Natural killer cell (primary cell): Measurements from ENCODE around the gene FRAS1. TPM values are rescaled to one million over a fixed set of nuclear protein-coding genes. Genes with fewer than 3 reads are reported as not detected.

Source experiments
- ATAC-seq, 3 donors: fragments of 150-1000 bp in 2 of 3; fragments of 200-7000 bp in 1 of 3; cut with Tn5 transposase; 1 replicate in 1 of 3; 2 replicates in 2 of 3; pipeline ENCODE4 v1.10.0; 2021; ENCODE audit warnings: mild to moderate bottlenecking in 2 of 3, moderate library complexity in 2 of 3
- DNase-seq, 2 donors: peaks; one replicate each; pipeline versions ENCODE4 v3.0.0 to v3.0.0-alpha.2; 2013 to 2021; ENCODE audit warnings: mixed read lengths in 1 of 2
- H3K27ac ChIP-seq: one replicate; pipeline ENCODE4 v1.5.1; 2013; ENCODE audit warnings: mild to moderate bottlenecking, low read length
- H3K27me3 ChIP-seq: one replicate; pipeline ENCODE4 v1.6.1; 2013; ENCODE audit warnings: low read length; ENCODE audit not compliant: control insufficient read depth, insufficient read depth
- H3K36me3 ChIP-seq: one replicate; pipeline ENCODE4 v1.6.1; 2013; ENCODE audit warnings: low read length; ENCODE audit not compliant: control insufficient read depth, insufficient read depth
- H3K4me1 ChIP-seq: one replicate; pipeline ENCODE4 v1.6.1; 2013; ENCODE audit warnings: low read length; ENCODE audit not compliant: control insufficient read depth, insufficient read depth
- H3K4me3 ChIP-seq: one replicate; pipeline ENCODE4 v1.5.1; 2013; ENCODE audit warnings: low read length
- H3K9me3 ChIP-seq: one replicate; pipeline ENCODE4 v1.6.1; 2013; ENCODE audit warnings: low read length; ENCODE audit not compliant: control insufficient read depth, insufficient read depth
- H3K27ac Mint-ChIP-seq, 2 donors: one replicate each; pipeline ENCODE4 v1.8.0; 2022; ENCODE audit warnings: mild to moderate bottlenecking in 2 of 2, mixed read lengths in 2 of 2, moderate library complexity in 1 of 2
- H3K27me3 Mint-ChIP-seq, 2 donors: one replicate each; pipeline ENCODE4 v1.8.0; 2022; ENCODE audit warnings: low read depth in 2 of 2, mixed read lengths in 2 of 2
- H3K36me3 Mint-ChIP-seq: one replicate; pipeline ENCODE4 v1.8.0; 2022; ENCODE audit warnings: mixed read lengths
- H3K4me1 Mint-ChIP-seq, 2 donors: one replicate each; pipeline ENCODE4 v1.8.0; 2022; ENCODE audit warnings: mixed read lengths in 2 of 2
- H3K4me3 Mint-ChIP-seq: one replicate; pipeline ENCODE4 v1.8.0; 2022; ENCODE audit warnings: mild to moderate bottlenecking, moderate library complexity, mixed read lengths
- H3K9me3 Mint-ChIP-seq, 2 donors: one replicate each; pipeline ENCODE4 v1.8.0; 2022; ENCODE audit warnings: mixed read lengths in 2 of 2
- WGBS: methylation state at CpG from one replicate; pipeline ENCODE4 v1.1.7; 2013; ENCODE audit warnings: missing lambda C conversion rate; ENCODE audit not compliant: insufficient coverage; 5-methylcytosine and 5-hydroxymethylcytosine counted together
- intact Hi-C: fragments of 100-400 bp; cut with micrococcal nuclease; formaldehyde crosslinking; loops from one replicate; pipeline ENCODE4 v1.14.2; 2022
- total RNA-seq, 4 donors: library from RNA; stranded (reverse); fragments of 120-200 nt in 1 of 4; gene quantifications; one replicate each; pipeline versions ENCODE4 v1.2.3 to v1.2.4, GENCODE V29; 2013 to 2022
- TF ChIP-seq, protein P1 (sequence below): fragments of 200-600 bp; IDR thresholded peaks from one replicate; pipeline ENCODE4 v1.8.0; 2022; ENCODE audit warnings: antibody characterized with exemption

Gene FRAS1
- total RNA-seq, 3 donors from 2014 or later (not counting 1 experiment from before 2014, with no cell fraction given): 0.15 to 0.31 TPM; not detected in 1

DNA sequence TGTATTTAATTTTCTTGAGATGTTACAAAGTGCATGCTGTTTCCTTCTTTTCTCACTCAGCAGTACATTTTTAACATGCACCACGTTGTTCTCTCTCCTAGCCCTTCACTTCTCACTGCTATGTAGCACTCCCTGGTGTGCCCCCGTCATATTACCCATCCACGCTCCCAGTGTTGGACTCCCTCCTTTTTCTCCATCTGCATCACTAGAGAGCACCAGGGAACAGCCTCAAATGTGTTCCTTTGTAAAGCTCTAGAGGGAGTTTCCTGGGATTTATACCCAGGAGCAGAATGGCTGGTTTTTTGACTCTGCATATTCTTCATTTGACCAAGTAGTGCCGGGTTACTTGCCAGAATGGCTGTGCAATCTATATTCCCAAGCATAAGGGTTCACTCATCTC, 254.2 kb downstream of the FRAS1 start:
- no peaks in the 10 kb centered on the region for H3K4me1 Mint-ChIP-seq
- Histone ChIP-seq H3K36me3 (no peaks in the 10 kb centered on the region), H3K4me1 (no peaks in the 10 kb centered on the region), H3K27me3 (no peaks in the 10 kb centered on the region), H3K4me3 (no peak overlapping the region), H3K9me3 (no peaks in the 10 kb centered on the region), H3K27ac (no peak overlapping the region)
- H3K4me3 Mint-ChIP-seq: no peak overlapping the region
- intact Hi-C loops: no loop called here
- H3K36me3 Mint-ChIP-seq: no peaks in the 10 kb centered on the region
- DNase-seq: no peak
- TF ChIP-seq, protein P1, sequence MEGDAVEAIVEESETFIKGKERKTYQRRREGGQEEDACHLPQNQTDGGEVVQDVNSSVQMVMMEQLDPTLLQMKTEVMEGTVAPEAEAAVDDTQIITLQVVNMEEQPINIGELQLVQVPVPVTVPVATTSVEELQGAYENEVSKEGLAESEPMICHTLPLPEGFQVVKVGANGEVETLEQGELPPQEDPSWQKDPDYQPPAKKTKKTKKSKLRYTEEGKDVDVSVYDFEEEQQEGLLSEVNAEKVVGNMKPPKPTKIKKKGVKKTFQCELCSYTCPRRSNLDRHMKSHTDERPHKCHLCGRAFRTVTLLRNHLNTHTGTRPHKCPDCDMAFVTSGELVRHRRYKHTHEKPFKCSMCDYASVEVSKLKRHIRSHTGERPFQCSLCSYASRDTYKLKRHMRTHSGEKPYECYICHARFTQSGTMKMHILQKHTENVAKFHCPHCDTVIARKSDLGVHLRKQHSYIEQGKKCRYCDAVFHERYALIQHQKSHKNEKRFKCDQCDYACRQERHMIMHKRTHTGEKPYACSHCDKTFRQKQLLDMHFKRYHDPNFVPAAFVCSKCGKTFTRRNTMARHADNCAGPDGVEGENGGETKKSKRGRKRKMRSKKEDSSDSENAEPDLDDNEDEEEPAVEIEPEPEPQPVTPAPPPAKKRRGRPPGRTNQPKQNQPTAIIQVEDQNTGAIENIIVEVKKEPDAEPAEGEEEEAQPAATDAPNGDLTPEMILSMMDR: no peak
- peaks cover 6 to 11% of the 10 kb centered on the region in 2 donors for H3K27me3 Mint-ChIP-seq
- no peak for ATAC-seq
- H3K27ac Mint-ChIP-seq: no peak overlapping the region
- WGBS: 69% methylated on average over 4 of the region's 4 CpGs
- H3K9me3 Mint-ChIP-seq: peaks cover 0 to 2% of the 10 kb centered on the region in 2 donors

DNA sequence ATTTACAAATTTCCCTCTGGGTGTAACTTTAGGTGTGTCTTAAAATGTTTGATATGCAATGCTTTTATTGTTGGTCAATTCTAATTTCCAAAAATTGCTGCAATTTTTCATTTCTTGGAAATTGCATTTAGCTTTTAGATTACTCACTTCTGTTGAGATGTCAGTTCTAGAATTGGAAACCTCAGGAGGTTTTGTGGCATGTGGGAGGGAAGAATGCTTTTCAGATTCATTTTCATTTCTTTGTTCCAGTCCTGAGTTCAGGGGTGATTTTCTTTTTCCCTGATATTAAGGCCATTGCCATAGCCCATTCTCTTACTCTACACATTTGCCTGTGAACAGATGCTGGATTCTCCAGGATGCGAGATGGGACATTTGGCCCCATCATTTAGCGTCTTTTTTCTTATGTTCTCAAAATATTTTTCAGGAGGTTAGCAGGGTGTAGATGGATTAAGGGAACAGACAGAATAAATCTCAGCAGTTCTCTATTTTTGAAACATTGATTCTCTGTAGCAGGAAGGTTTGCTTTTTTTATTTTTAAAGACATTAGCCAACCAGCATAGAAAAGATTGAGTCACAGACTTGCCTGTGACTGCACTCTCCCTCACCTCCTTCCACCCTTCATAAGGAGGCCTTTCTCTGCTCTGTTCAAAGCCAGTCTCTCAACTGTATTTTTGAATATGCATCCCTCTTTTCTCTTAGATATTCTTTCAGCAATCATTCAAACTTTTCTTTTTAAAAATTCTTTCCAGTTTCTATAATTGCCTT, 256.0 kb downstream of the FRAS1 start:
- Mint-ChIP-seq H3K36me3 (no peaks in the 10 kb centered on the region), H3K27me3 (peaks cover 6 to 11% of the 10 kb centered on the region in 2 donors), H3K27ac (no peak overlapping the region), H3K9me3 (peaks cover 0 to 2% of the 10 kb centered on the region in 2 donors), H3K4me3 (no peak overlapping the region), H3K4me1 (no peaks in the 10 kb centered on the region)
- TF ChIP-seq, protein P1: no peak
- ATAC-seq (no peak), DNase-seq (no peak)
- Histone ChIP-seq H3K9me3 (no peaks in the 10 kb centered on the region), H3K27ac (no peak overlapping the region), H3K4me1 (no peaks in the 10 kb centered on the region), H3K27me3 (no peaks in the 10 kb centered on the region), H3K4me3 (no peak overlapping the region), H3K36me3 (no peaks in the 10 kb centered on the region)
- intact Hi-C loops: no loop called here
- 94% methylated on average over 2 of the region's 2 CpGs for WGBS

DNA sequence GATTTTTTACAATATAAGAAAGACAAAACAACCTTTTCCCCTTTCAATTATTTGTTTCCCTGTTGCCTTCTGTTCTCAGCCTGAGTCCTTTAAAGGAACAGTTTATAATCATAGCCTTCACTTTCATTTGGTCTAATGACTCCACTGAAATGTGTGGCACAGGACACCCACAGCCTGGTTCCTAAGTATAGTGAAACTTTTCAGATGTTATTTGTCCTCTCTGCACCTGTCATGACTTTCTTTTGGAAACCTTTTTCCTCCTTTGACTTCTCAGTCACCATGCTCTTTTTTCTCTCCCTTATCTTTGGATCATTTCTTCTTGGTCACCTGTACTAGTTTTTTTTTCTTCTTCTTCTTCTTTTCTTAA, 256.6 kb downstream of the FRAS1 start:
- Histone ChIP-seq H3K9me3 (no peaks in the 10 kb centered on the region), H3K27ac (no peak overlapping the region), H3K4me1 (no peaks in the 10 kb centered on the region), H3K27me3 (no peaks in the 10 kb centered on the region), H3K4me3 (no peak overlapping the region), H3K36me3 (no peaks in the 10 kb centered on the region)
- DNase-seq: no peak
- TF ChIP-seq, protein P1: no peak
- peaks cover 0 to 2% of the 10 kb centered on the region in 2 donors for H3K9me3 Mint-ChIP-seq
- intact Hi-C loops: no loop called here
- no peaks in the 10 kb centered on the region for H3K36me3 Mint-ChIP-seq
- peaks cover 6 to 11% of the 10 kb centered on the region in 2 donors for H3K27me3 Mint-ChIP-seq
- ATAC-seq: no peak
- H3K27ac Mint-ChIP-seq: no peak overlapping the region
- no peak overlapping the region for H3K4me3 Mint-ChIP-seq
- no peaks in the 10 kb centered on the region for H3K4me1 Mint-ChIP-seq

GRCh38 chr4:78318126-78318525, 261.0 kb downstream of the FRAS1 start:
- ATAC-seq (no peak), DNase-seq (no peak)
- TF ChIP-seq, protein P1: no peak
- no peaks in the 10 kb centered on the region for H3K9me3 Mint-ChIP-seq
- no peaks in the 10 kb centered on the region for H3K36me3 ChIP-seq
- no peaks in the 10 kb centered on the region for H3K27me3 ChIP-seq
- intact Hi-C loops: no loop called here
- WGBS: 95% methylated on average over 1 of the region's 1 CpG
- H3K4me3 ChIP-seq: no peak overlapping the region
- H3K4me1 ChIP-seq: no peaks in the 10 kb centered on the region
- no peaks in the 10 kb centered on the region for H3K9me3 ChIP-seq
- peaks cover 0 to 6% of the 10 kb centered on the region in 2 donors for H3K4me1 Mint-ChIP-seq
- peaks cover 2 to 9% of the 10 kb centered on the region in 2 donors for H3K27me3 Mint-ChIP-seq
- H3K36me3 Mint-ChIP-seq: no peaks in the 10 kb centered on the region
- no peak overlapping the region for H3K27ac Mint-ChIP-seq
- no peak overlapping the region for H3K27ac ChIP-seq
- no peak overlapping the region for H3K4me3 Mint-ChIP-seq
